ENCODE results near the gene SAFB.
A peak's percentile ranks its signal among the peaks of the same experiment; 100 is the strongest.

Gene SAFB

DNA sequence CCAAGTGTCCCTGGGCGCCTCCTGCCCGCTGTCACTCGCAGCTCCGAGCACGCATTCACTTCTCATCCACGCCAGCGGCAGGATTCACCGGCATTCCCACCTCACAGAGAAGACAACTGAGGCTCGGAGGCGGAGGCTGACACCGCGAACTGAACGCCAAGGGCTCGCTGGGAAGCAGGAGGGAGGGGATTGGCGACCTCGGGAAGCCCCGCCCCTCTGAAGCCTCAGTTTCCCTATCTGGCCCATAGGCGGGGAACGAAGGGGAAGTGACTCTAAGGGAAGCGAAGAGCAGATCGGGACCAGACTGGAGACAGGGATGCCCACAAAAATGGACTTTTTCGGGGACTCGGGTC, 57.2 kb downstream of the SAFB start:
- DNase-seq = no peak
- Histone ChIP-seq H3K4me3 (ENCODE audit: low read depth, low read length) (peak overlapping the region; percentile 92), H3K9me3 (ENCODE audit: severe bottlenecking) (no peaks in the 10 kb centered on the region), H3K27me3 (ENCODE audit: insufficient read depth, low read depth, severe bottlenecking) (no peaks in the 10 kb centered on the region), H3K36me3 (peaks cover 13% of the 10 kb centered on the region), H3K27ac (peak overlapping the region; percentile 89)
- TF ChIP-seq, protein P1, sequence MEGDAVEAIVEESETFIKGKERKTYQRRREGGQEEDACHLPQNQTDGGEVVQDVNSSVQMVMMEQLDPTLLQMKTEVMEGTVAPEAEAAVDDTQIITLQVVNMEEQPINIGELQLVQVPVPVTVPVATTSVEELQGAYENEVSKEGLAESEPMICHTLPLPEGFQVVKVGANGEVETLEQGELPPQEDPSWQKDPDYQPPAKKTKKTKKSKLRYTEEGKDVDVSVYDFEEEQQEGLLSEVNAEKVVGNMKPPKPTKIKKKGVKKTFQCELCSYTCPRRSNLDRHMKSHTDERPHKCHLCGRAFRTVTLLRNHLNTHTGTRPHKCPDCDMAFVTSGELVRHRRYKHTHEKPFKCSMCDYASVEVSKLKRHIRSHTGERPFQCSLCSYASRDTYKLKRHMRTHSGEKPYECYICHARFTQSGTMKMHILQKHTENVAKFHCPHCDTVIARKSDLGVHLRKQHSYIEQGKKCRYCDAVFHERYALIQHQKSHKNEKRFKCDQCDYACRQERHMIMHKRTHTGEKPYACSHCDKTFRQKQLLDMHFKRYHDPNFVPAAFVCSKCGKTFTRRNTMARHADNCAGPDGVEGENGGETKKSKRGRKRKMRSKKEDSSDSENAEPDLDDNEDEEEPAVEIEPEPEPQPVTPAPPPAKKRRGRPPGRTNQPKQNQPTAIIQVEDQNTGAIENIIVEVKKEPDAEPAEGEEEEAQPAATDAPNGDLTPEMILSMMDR (IDR thresholded peaks at IDR 0.05; ENCODE audit: low read depth, low read length) = no peak

DNA sequence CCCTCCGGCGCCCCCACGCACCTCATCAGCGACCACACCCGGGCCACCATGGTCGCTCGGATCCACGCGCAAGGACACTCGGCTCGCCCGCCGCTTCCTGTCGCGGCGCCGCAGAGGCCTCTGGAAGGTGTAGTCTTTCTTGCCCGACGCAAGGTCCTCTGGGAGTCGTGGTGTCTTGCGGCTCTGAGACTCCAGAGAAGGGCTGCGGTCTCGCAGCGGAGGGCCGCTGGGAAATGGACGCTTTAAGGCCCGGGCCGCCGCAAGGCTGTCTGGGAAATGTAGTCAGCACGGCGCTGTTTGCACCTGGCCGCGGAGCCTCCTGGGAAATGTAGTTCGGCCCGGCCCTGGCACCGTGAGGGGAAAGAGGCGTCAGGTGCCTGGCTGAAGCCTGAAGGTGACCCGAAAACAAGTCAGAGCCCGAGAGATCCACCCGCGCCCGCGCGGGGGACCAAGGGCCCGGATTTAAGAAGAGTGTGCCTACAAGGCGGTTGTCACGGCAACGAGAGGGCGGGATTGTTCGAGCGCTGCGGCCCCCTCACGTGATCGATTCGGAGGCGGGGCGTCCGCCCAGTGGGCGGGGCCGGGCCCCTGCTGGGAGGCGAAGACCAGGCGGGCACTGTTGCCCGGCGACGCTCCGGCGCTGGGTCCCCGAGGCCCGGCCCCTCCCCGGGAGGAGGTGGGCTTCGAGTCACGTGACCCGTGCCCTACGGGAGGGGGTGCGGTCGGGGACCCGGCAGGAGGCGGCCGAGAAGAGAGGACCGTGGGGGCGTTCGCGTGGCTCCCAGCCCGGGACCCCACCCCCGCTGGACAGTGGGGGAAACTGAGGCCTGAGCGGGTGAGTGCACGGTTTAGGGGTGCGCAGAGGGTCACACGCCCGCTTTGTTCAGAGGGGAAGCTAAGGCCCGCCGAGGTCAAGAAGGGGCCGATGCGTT, 57.8 kb downstream of the SAFB start, which contains the start of the genes HSD11B1L and MICOS13:
HSD11B1L (plus strand) TSS at position 591 of the 932 bp plus-strand sequence. CDS start 3,806 bp downstream, outside the sequence.
MICOS13 (minus strand) TSS at position 80 of the 932 bp plus-strand sequence; CDS start at position 50, 30 bp downstream.
- H3K36me3 ChIP-seq = peaks cover 11% of the 10 kb centered on the region
- TF ChIP-seq, protein P1 (IDR thresholded peaks at IDR 0.05; ENCODE audit: low read depth, low read length) = no peak
- H3K27me3 ChIP-seq (ENCODE audit: insufficient read depth, low read depth, severe bottlenecking) = no peaks in the 10 kb centered on the region
- peak within 1 kb of the TSS; percentile 89 for H3K27ac ChIP-seq
- peak; percentile 98 for DNase-seq
- H3K4me3 ChIP-seq (ENCODE audit: low read depth, low read length) = peak within 1 kb of the TSS; percentile 92
- no peaks in the 10 kb centered on the region for H3K9me3 ChIP-seq (ENCODE audit: severe bottlenecking)

DNA sequence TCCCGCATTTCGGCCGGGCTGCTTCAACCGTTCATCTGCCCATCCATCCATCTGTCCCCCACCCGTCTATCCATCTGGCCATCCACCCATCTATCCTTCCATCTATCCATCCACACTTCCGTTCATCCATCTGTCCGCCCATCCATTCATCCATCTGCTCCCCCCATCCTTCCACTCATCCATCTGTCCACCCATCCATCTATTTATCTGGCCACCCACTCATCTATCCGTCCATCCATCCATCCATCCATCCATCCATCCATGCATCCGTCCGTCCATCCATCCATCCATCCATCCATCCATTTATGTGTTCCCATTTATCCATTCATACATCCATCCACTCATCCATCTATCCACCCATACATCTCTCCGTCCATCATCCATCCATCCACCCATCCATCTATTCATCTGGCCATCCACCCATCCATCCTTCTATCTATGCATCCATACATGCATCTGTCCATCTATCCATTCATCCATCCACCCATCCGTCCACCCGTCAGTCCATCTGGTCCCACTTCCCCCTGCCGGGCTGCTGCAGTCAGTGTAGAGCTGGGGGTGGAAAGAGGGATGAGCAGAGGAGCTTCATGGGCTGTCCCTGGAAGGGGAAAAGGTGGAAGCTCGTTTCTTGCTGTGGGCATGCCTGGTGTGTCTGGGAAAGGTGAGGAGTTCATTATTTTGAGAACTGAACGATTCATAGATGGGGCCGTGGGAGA, 58.7 kb downstream of the SAFB start:
- H3K27me3 ChIP-seq (ENCODE audit: insufficient read depth, low read depth, severe bottlenecking) = no peaks in the 10 kb centered on the region
- DNase-seq = no peak
- H3K36me3 ChIP-seq = peaks cover 4% of the 10 kb centered on the region; the same call in 1 of the 2 replicates
- no peak overlapping the region; the same call in 1 of the 2 replicates for H3K27ac ChIP-seq
- H3K4me3 ChIP-seq (ENCODE audit: low read depth, low read length) = peak overlapping the region; percentile 92
- TF ChIP-seq, protein P1 (IDR thresholded peaks at IDR 0.05; ENCODE audit: low read depth, low read length) = no peak
- H3K9me3 ChIP-seq (ENCODE audit: severe bottlenecking) = no peaks in the 10 kb centered on the region

DNA sequence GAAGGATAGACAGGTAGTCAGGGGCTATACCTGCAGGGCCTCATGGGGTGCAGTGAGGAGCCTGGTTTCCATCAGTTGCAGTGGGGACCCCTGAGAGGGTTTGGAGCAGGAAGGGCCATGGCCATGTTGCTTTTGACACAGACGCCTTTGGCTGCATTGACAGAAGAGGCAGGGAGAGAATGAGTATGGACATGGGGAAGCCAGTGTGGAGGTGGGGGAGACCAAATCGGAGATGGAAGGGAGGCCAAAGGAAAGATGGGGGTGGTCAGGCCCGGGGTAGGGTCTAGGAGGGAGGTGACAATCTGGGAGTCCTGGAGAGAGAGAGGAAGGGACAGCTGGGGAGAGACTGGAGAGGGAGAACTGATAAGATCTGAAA, 59.2 kb downstream of the SAFB start:
- Histone ChIP-seq H3K36me3 (peaks cover 4% of the 10 kb centered on the region; the same call in 1 of the 2 replicates), H3K9me3 (ENCODE audit: severe bottlenecking) (no peaks in the 10 kb centered on the region), H3K27me3 (ENCODE audit: insufficient read depth, low read depth, severe bottlenecking) (no peaks in the 10 kb centered on the region), H3K4me3 (ENCODE audit: low read depth, low read length) (no peak overlapping the region), H3K27ac (no peak overlapping the region)
- TF ChIP-seq, protein P1 (IDR thresholded peaks at IDR 0.05; ENCODE audit: low read depth, low read length) = no peak
- DNase-seq = no peak

DNA sequence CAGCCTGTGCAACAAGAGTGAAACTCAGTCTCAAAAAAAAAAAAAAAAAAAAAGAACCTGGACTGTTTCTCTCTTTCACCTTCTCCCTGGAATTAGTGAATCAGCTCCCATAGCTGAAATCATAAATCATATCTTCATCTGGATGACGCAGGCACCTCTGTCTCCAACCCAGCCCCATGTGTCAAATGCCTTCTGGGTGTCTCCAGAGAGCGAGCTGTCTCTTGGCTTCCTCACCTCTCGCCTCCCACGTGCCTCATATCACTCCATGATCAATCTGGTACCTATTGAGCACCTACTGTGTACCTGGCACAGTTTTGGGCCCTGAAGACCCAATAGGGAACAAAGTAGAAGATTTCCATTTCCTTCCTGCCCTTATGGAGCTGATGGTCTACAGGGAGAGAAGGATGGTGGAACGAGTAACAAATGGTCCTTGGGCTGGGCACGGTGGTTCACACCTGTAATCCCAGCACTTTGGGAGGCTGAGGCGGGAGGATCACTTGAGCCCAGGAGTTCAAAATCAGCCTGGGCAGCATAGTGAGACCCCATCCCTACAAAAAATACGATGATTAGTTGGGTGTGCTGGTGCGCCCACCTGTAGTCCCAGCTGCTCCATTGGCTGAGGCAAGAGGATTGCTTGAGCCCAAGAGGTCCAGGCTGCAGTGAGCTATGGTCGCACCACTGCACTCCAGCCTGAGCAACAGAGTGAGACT, 60.4 kb downstream of the SAFB start:
- H3K4me3 ChIP-seq (ENCODE audit: low read depth, low read length) = no peak overlapping the region

More for the DNA sequence above, 60.4 kb downstream of the SAFB start:
- TF ChIP-seq, protein P1 (IDR thresholded peaks at IDR 0.05; ENCODE audit: low read depth, low read length) = no peak
- Histone ChIP-seq H3K27ac (no peak overlapping the region), H3K36me3 (peaks cover under 1% of the 10 kb centered on the region; the same call in 1 of the 2 replicates), H3K27me3 (ENCODE audit: insufficient read depth, low read depth, severe bottlenecking) (no peaks in the 10 kb centered on the region), H3K9me3 (ENCODE audit: severe bottlenecking) (no peaks in the 10 kb centered on the region)
- no peak for DNase-seq
